H1 (cell line): ENCODE data around the gene GNG12.

Experiments
- CTCF ChIP-seq, 3 experiments: IDR thresholded peaks; 1 replicate in 2 of 3; 2 replicates in 1 of 3; pipeline versions ENCODE4 v1.5.1 to v1.6.1; 2011; ENCODE audit warnings: low read length in 3 of 3, mild to moderate bottlenecking in 3 of 3, inconsistent platforms in 2 of 3, low read depth in 1 of 3, moderate library complexity in 1 of 3; ENCODE audit not compliant: insufficient read depth in 1 of 3; ENCODE audit errors: control extremely low read depth in 1 of 3
- EP300 ChIP-seq, 2 experiments: IDR thresholded peaks; 1 replicate in 1 of 2; 2 replicates in 1 of 2; pipeline ENCODE4 v1.6.1; 2011 to 2012; ENCODE audit warnings: low read depth in 2 of 2, low read length in 2 of 2, mild to moderate bottlenecking in 2 of 2, borderline replicate concordance in 1 of 2, inconsistent platforms in 1 of 2, moderate library complexity in 1 of 2
- EZH2 ChIP-seq: fragments of 200-600 bp; sonication (generic); IDR thresholded peaks from 2 replicates; pipeline ENCODE4 v1.7.1; 2012; ENCODE audit warnings: low read depth, mild to moderate bottlenecking, moderate library complexity, low read length, inconsistent platforms; ENCODE audit not compliant: severe bottlenecking
- FOSL1 ChIP-seq: IDR thresholded peaks from 2 replicates; pipeline ENCODE4 v1.6.1; 2011; ENCODE audit warnings: mild to moderate bottlenecking, low read depth, low read length, moderate library complexity; ENCODE audit not compliant: insufficient read depth
- JUN ChIP-seq: IDR thresholded peaks from 2 replicates; pipeline ENCODE4 v1.6.1; 2011; ENCODE audit warnings: low read depth, mild to moderate bottlenecking, improper control_type of control experiment, low read length
- KDM1A ChIP-seq: fragments of 200-600, 300-600 bp; sonication (generic); IDR thresholded peaks from 2 replicates; pipeline ENCODE4 v1.7.1; 2016; ENCODE audit warnings: mild to moderate bottlenecking, low read length, borderline replicate concordance
- MAX ChIP-seq: IDR thresholded peaks from 2 replicates; pipeline ENCODE4 v1.6.1; 2012; ENCODE audit warnings: inconsistent platforms
- TAF1 ChIP-seq: IDR thresholded peaks from 2 replicates; pipeline ENCODE4 v1.6.1; 2011; ENCODE audit warnings: mild to moderate bottlenecking, low read depth, low read length
- TCF12 ChIP-seq: IDR thresholded peaks from 2 replicates; pipeline ENCODE4 v1.6.1; 2011; ENCODE audit warnings: low read depth, mild to moderate bottlenecking, low read length
- TEAD4 ChIP-seq: IDR thresholded peaks from 2 replicates; pipeline ENCODE4 v1.6.1; 2012; ENCODE audit warnings: low read depth, low read length, inconsistent platforms, mixed read lengths
- ZNF274 ChIP-seq: IDR thresholded peaks from 2 replicates; pipeline ENCODE4 v1.7.0; 2012; ENCODE audit warnings: low read length, borderline replicate concordance; ENCODE audit errors: extremely low read depth

DNA sequence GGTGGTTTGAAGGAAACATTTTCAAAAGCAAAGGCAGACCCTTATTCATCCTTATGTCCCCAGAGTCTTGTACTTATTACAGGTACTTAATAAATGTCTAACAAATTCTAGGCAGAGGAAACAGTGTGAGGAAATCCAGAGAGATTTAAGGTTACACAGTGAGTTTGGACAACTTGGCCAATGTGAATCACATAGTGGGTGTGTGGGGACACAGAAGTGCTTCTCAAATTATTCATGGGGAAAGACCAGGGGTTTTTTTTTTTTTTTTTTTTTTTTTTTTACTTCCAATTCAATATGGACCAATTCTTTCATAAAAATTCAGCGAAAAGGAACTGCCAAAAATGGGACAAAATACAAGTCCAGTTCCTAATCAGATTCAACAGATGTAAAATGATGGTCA is 15.1 kb downstream of the GNG12 start:
- TF ChIP-seq MAX (no peak), CTCF (IDR thresholded peaks at IDR 0.05; ENCODE audit: control extremely low read depth in 1 of 3, insufficient read depth in 1 of 3, low read depth in 1 of 3, low read length in 3 of 3) (no peak), TEAD4 (no peak), ZNF274 (no peak), TCF12 (no peak), EZH2 (no peak), KDM1A (no peak), EP300 (IDR thresholded peaks at IDR 0.05; ENCODE audit: borderline replicate concordance in 1 of 2, low read depth in 2 of 2, low read length in 2 of 2) (no peak), JUN (no peak), TAF1 (no peak), FOSL1 (no peak)
